ENCODE measurements around the gene NEMF. TPM values are rescaled to one million over a fixed set of nuclear protein-coding genes. Genes with fewer than 3 reads are reported as not detected.
"Not testable (repeated sequence)": the region's sequence is repeated elsewhere in the genome, so short reads cannot be mapped to it uniquely, and the experiment has no call there.

NEMF gene
- total RNA-seq, 4 donors from 2014 or later: 31.3 to 95.2 (median 55.9) TPM

- 72 to 82% methylated on average over 3 of the region's 3 CpGs for WGBS, 2 donors
- no peak overlapping the region for H3K4me3 ChIP-seq (ENCODE audit: low read depth, poor library complexity, severe bottlenecking)
- no peak for DNase-seq (ENCODE audit: low spot score in 2 of 2)
- TF ChIP-seq POLR2A (IDR thresholded peaks at IDR 0.05): no peak
- TF ChIP-seq, protein P1, sequence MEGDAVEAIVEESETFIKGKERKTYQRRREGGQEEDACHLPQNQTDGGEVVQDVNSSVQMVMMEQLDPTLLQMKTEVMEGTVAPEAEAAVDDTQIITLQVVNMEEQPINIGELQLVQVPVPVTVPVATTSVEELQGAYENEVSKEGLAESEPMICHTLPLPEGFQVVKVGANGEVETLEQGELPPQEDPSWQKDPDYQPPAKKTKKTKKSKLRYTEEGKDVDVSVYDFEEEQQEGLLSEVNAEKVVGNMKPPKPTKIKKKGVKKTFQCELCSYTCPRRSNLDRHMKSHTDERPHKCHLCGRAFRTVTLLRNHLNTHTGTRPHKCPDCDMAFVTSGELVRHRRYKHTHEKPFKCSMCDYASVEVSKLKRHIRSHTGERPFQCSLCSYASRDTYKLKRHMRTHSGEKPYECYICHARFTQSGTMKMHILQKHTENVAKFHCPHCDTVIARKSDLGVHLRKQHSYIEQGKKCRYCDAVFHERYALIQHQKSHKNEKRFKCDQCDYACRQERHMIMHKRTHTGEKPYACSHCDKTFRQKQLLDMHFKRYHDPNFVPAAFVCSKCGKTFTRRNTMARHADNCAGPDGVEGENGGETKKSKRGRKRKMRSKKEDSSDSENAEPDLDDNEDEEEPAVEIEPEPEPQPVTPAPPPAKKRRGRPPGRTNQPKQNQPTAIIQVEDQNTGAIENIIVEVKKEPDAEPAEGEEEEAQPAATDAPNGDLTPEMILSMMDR (IDR thresholded peaks at IDR 0.05): no peak
- intact Hi-C loops (cut with DNase I; ENCODE audit: low total_unique reads): no loop called here
These were observed 97.2 kb downstream of the NEMF start for GRCh38 chr14:49755378-49755777.

- 87 to 89% methylated on average over 5 of the region's 5 CpGs for WGBS, 2 donors
- DNase-seq (ENCODE audit: low spot score in 2 of 2): no peak
- intact Hi-C loops (cut with DNase I; ENCODE audit: low total_unique reads): no loop called here
These were observed 98.0 kb downstream of the NEMF start for GRCh38 chr14:49754570-49755097.

DNA sequence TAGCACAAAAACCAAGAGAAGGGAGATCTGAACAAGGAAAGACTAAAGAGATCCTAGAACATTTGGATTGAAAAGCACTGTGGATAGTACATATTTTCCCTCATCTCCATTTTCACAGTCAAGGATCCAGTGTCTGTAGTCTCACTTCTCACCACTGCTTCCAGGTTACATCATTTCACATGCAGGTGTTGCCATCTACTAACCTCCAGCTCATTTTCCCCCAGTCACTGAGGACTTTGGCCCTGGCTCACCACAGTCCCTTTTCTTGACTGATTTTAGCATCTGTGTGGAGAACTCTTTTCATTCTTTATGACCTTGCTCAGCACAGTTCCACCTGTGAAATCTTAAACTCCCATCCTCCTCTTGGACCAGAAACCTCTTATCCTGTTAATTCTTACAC is 106.1 kb downstream of the NEMF start:
- intact Hi-C loops (cut with DNase I; ENCODE audit: low total_unique reads); H3K4me3 ChIP-seq (ENCODE audit: low read depth, poor library complexity, severe bottlenecking); DNase-seq (ENCODE audit: low spot score in 2 of 2): not testable (repeated sequence)

More at GRCh38 chr14:49754570-49755097, 98.0 kb downstream of the NEMF start:
- TF ChIP-seq, protein P1 (IDR thresholded peaks at IDR 0.05): no peak
- TF ChIP-seq POLR2A (IDR thresholded peaks at IDR 0.05): no peak
- no peak overlapping the region for H3K4me3 ChIP-seq (ENCODE audit: low read depth, poor library complexity, severe bottlenecking)

DNA sequence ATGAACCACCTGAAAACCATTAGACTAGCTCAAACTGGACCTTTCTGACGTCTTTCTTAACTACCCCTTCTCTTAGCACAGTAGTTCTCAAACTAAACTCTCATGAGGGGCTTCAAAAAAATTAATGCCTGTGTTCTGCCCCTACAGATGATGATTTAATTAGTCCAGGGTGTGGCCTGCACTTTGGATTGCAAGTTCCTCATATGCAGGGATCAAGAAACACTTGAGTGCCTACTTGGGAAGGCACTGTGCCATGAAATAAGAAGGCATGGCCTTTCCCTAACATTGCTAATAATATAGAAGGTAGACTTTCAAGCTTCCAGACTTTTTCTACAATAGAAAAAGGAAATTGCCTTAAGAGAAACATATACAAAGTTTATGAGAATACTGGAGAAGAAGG is 107.4 kb downstream of the NEMF start:
- H3K4me3 ChIP-seq (ENCODE audit: low read depth, poor library complexity, severe bottlenecking): no peak overlapping the region
- intact Hi-C loops (cut with DNase I; ENCODE audit: low total_unique reads): no loop called here
- 77 to 97% methylated on average over 1 of the region's 1 CpG for WGBS, 2 donors
- DNase-seq (ENCODE audit: low spot score in 2 of 2): no peak
- TF ChIP-seq, protein P1 (IDR thresholded peaks at IDR 0.05): no peak
- TF ChIP-seq POLR2A (IDR thresholded peaks at IDR 0.05): no peak

- 97 to 99% methylated on average over 4 of the region's 4 CpGs for WGBS, 2 donors
- intact Hi-C loops (cut with DNase I; ENCODE audit: low total_unique reads); DNase-seq (ENCODE audit: low spot score in 2 of 2); H3K4me3 ChIP-seq (ENCODE audit: low read depth, poor library complexity, severe bottlenecking): not testable (repeated sequence)
These were observed 116.9 kb downstream of the NEMF start for GRCh38 chr14:49735669-49736068.

DNA sequence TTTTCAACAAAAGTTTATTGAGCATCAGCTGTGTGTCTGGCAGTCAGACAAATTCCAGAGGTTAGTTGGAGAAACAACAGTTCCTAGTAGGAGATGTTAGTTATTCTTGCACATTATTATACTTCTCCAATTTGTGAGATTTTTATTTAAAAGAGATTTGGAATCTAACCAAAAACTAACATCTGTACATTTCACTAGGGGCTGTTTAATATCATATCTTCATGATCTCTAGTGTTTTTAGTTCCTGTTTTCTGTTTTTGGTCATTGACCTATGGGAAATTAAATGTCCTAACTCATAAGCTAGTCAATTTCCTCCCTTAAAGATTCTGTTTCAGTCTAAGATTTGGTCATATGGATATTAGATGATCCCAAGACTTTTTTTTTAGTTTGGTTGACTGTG is 118.8 kb downstream of the NEMF start:
- no peak overlapping the region for H3K4me3 ChIP-seq (ENCODE audit: low read depth, poor library complexity, severe bottlenecking)
- no peak for DNase-seq (ENCODE audit: low spot score in 2 of 2)
- TF ChIP-seq POLR2A (IDR thresholded peaks at IDR 0.05): no peak
- TF ChIP-seq, protein P1 (IDR thresholded peaks at IDR 0.05): no peak
- intact Hi-C loops (cut with DNase I; ENCODE audit: low total_unique reads): no loop called here

DNA sequence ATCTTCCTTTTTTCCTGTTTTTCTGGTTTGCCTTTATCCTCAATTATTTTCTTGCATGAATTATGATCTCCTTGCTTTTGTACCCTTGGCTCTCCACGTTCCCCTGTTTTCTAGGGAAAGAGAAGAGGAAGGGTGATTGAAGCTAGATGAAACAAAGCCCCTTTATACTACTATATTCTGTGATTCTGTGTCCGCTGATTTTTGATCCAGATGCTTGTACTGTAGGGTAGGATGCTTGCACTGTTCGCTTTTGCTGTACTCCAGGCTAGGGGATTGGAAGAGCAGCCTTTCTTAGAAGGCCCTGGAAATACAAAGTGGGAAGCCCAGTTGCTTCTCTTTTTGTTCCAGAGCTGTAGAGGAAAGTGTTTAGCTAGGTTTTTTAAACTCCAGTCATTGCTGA is 119.7 kb downstream of the NEMF start:
- DNase-seq (ENCODE audit: low spot score in 2 of 2): no peak
- TF ChIP-seq POLR2A (IDR thresholded peaks at IDR 0.05): no peak
- TF ChIP-seq, protein P1 (IDR thresholded peaks at IDR 0.05): no peak
- 88 to 91% methylated on average over 3 of the region's 3 CpGs for WGBS, 2 donors
- intact Hi-C loops (cut with DNase I; ENCODE audit: low total_unique reads): no loop called here
- no peak overlapping the region for H3K4me3 ChIP-seq (ENCODE audit: low read depth, poor library complexity, severe bottlenecking)
